GM19193 (cell line): Measurements from ENCODE around the gene MED16.

Source experiments
- POLR2A ChIP-seq: IDR thresholded peaks from 4 replicates; pipeline ENCODE4 v1.6.1; 2011; ENCODE audit not compliant: insufficient read depth, insufficient read length; ENCODE audit errors: extremely low read depth

MED16 gene

GRCh38 chr19:889662-890295 is 3.2 kb downstream of the MED16 start:
- TF ChIP-seq POLR2A = no peak

- TF ChIP-seq POLR2A = no peak
These were observed 4.2 kb downstream of the MED16 start for GRCh38 chr19:888581-889385.

GRCh38 chr19:887599-887998 is 5.4 kb downstream of the MED16 start:
- no peak for TF ChIP-seq POLR2A

- TF ChIP-seq POLR2A = no peak
These were observed 5.9 kb downstream of the MED16 start for GRCh38 chr19:887072-887471.

GRCh38 chr19:885536-886224 is 7.3 kb downstream of the MED16 start:
- no peak for TF ChIP-seq POLR2A

GRCh38 chr19:884420-885211 is 8.4 kb downstream of the MED16 start:
- no peak for TF ChIP-seq POLR2A

GRCh38 chr19:883661-884211 is 9.3 kb downstream of the MED16 start:
- no peak for TF ChIP-seq POLR2A

- no peak for TF ChIP-seq POLR2A
These were observed 10.0 kb downstream of the MED16 start for GRCh38 chr19:882871-883497.

- TF ChIP-seq POLR2A = no peak
These were observed 11.5 kb downstream of the MED16 start for GRCh38 chr19:881385-882071.

GRCh38 chr19:879711-880438 is 13.1 kb downstream of the MED16 start:
- no peak for TF ChIP-seq POLR2A

- TF ChIP-seq POLR2A = no peak
These were observed 16.1 kb downstream of the MED16 start for GRCh38 chr19:876780-877314.

GRCh38 chr19:876089-876488 is 16.9 kb downstream of the MED16 start:
- TF ChIP-seq POLR2A = no peak

- no peak for TF ChIP-seq POLR2A
These were observed 17.6 kb downstream of the MED16 start for GRCh38 chr19:875265-875879.

GRCh38 chr19:873561-874041 is 19.4 kb downstream of the MED16 start:
- no peak for TF ChIP-seq POLR2A
